Measurements from ENCODE around the gene MAP3K6.
A peak's percentile ranks its signal among the peaks of the same experiment; 100 is the strongest.

The MAP3K6 gene

DNA sequence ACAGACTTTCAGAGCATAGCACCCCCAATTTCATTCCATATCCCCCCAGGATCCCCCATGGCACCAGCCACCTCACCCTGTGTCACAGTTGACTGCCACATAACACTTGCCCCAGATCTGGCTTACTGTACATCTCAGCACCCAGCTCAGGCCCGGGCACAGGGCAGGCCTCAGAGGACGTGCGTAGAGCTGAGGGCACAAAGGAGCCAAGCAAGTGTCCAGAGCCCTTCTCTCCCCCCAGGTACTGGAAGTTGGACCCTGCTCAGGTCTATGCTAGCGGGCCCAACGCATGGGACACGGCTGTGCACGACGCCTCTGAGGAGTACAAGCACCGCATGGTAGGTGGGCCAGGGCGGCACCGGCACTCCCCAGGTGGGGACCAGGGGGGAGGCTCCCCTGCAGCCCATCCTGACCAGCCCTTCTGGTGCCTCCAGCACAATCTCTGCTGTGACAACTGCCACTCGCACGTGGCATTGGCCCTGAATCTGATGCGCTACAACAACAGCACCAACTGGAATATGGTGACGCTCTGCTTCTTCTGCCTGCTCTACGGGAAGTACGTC is 33.0 kb downstream of the MAP3K6 start:
- DNase-seq: no peak

DNA sequence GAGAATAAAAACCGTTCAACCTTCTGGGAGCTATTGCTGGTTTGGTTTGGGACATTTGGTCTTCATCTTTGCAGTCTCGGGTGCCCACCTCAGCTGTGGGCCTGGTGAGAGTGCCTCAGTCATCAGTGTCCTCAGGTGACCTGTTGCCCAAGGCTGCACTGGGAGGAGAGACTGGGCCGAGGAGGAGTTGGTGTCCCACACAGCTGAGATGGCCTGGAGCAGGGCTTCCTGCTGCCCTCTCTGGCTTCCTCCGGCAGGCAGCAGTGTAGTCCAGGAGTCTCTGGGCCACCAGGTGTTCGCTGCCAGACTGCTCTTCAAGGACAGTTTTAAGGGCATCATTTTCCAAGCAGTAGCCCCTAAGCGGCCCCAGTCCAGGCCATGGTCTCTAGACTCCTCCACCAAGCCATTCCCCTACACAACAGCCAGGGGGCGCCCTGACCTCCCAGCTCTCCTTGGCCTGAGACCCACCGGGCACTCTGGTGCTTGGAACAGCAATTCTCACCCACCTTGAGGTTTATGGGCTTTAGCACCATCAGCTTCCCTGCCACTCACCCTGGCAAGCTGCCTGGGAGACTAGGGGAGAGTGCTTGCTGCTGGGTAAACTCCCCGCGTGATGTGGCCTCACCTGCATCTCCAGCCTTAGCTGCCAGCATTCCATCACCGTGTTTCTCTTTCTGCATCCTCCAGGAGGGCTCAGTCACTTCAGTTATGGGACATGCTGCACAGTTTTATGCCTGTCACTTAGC is 34.1 kb downstream of the MAP3K6 start:
- DNase-seq: peak; percentile 69

DNA sequence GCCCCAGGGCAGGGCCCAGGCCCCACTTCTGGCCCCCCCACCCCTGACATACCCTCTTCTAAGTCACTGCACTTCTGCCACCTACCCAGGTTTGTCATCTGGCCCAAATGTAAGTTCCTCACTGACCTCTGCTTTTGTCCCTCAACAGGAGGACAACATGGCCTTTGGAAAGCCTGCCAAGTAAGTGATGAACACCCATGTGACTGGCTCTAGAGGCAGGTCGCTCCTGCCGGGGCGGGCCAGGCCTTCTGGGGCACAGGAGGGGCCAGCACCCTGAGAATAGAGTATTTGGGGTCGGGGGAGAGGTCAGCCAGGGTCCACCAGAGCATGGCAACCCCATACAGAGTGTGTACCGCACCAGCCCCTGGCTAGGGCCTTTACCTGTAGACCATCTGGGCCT is 34.8 kb downstream of the MAP3K6 start:
- DNase-seq: no peak

DNA sequence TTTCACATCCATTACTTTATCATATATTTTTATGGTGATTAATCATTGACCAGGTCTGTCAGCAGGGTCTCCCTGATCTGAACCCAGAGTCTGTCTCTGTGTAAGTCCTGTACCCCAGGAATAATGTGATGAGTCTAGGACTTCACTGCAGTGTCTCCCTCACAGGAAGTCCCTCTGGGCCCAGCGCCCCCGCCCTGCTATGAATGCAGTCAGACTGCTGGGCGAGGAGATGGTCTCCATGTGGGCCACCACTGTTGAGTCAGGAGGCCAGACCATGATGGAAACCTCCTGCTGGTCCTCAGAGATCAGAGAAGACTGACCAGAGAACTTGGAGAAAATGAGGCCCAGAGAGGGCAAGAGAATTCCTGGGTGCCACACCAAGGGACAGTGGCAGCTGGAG is 35.3 kb downstream of the MAP3K6 start:
- DNase-seq: no peak

DNA sequence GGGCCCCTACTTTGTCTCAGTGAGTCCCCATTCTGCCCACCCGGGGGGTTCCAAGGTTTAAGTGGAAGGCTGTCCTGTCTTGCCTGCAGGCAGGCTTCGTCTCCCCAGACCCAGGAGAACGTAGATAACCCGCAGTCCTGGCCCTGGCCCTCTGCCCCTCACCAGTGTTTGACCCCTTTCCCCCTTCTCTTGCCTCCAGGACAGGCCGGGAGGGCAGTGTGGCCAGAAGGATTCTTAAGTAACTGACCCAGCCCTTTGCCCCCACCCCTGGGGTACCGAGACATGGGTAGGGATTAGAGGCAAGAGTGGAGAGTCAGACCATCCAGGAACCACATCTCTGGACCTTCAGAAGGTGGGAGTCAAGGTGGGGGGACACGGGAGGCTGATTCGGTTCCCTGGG is 36.0 kb downstream of the MAP3K6 start:
- no peak for DNase-seq

DNA sequence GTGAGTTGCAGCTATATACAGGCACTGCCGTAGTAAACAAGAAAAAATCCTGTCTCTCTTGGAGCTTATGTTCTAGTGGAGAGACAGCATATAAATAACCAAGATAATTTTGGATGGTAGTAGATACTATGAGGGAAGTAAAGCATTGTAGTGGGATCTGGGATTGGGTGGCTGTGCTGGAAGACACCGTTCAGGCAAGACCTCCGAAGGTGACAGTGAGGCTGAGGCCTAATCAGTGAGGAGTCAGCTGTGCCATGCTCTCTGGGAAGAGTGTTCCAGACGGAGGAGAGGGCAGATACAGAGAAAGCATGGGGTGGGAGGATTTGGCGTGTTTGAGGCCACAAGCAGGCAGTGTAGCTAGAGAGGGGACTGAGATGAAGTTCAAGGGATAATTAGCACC is 38.8 kb downstream of the MAP3K6 start:
- DNase-seq: no peak

DNA sequence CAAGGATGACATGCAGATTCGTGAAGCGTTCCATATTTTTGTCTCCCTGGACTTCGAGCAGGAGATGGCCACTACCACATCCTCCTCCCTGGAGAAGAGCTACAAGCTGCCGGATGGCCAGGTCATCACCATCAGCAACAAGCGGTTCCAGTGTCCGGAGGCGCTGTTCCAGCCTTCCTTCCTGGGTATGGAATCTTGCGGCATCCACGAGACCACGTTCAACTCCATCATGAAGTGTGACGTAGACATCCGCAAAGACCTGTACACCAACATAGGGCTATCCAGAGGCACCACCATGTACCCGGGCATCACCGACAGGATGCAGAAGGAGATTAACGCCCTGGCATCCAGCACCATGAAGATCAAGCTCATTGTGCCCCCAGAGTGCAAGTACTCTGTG is 41.5 kb downstream of the MAP3K6 start:
- no peak for DNase-seq

DNA sequence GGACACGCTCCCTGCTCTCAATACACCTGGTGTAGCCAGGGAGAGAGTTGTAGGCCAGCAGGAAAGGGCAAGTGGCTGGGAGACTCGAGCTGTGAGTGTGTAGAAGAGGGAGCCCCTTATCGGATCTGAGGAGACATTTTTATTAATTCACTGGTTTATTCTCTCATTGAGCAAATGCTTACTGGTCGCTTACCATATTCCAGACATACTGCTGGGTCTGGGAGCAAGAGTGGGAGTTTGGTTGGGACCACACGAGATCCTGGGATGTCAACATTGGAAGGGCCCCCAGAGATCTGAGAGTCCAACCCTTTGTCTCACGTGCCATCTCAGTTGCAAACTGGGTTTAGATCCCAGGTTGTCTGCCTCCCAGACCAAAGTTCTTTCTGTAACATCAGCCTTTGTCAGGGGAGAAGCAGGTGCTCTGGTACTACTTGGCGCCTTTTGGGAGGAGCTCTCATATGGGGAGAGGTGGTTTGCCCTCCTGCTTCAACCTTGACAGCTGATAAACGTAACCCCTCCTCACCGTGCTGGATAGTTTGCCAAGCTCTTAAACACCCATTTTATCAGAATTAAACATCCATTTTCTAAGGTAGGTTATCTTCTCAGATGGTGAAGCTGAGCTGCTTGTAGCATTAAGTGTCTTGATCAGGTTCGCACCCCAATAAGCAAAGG is 44.1 kb downstream of the MAP3K6 start:
- no peak for DNase-seq

DNA sequence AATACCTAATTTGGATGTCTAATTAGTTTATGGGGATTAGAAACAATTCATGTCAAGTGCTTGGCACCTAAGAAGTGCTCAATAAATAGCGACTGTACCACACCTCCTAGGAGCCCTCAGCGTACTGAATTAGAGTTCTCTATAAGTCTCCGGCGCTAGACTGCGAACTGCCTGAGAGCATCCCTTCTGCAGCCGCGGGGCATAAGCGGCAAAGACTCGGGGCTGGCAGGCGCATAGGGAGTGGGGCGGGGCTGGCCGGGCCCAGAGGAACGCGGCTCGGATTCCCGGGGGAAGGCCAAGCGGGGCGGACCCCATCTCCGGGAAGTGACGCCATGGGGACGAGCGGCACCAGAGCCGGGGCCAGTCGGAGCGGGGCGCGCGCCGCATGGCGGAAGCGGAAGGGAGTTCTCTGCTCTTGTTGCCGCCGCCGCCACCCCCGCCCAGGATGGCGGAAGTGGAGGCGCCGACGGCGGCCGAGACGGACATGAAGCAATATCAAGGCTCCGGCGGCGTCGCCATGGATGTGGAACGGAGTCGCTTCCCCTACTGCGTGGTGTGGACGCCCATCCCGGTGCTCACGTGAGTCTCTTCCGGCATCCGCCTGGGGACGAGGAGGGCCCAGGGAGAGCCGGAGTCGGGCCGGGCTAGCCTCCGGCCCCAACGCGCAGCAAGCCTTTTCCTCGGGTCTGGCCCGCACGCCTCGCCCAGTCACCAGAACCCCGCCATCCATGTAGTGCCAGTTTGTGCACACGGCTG is 44.8 kb downstream of the MAP3K6 start, which contains the start of gene TMEM222:
Gene TMEM222 (plus strand): TSS at position 351 of the 756 bp plus-strand sequence. CDS start 35 bp downstream, at position 386.
- peak; percentile 80 for DNase-seq

DNA sequence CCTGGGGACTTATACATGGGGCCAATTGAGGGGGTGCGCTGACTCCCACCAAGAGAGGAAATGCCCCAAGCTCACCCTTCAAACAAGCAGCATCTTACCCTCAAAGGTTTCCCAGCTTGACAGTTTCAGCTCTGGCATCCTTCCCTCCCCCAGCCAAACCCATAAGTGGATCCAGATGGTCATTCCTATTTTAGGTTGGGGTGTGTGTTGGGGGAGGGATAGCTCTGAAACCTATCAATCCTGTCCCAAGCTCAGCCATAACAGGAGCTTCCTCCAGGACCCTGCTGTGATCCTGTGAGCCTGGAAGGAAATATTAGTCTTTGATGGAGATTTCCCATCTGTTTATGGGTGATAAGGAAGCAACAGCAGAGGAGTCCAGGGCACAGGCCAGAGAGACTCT is 48.2 kb downstream of the MAP3K6 start:
- no peak for DNase-seq

DNA sequence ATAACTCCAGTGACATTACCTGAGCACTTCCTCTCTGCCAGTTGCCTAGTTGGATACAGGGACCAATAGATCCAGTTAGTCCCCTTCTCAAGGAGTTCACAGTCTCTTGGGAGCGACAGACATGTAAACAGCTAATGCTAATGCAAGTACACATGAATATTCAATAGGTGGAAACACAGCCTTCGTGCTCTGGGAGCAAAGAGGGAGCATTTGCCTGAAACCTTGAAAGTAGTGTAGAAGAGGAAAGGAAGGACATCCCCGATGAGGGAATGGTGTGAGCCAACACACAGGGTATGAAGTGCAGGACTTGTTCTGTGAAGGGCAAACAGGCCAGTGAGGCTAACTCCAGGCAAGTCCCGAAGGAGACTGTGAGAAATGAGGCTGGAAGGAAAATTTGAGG is 48.6 kb downstream of the MAP3K6 start:
- DNase-seq: no peak

DNA sequence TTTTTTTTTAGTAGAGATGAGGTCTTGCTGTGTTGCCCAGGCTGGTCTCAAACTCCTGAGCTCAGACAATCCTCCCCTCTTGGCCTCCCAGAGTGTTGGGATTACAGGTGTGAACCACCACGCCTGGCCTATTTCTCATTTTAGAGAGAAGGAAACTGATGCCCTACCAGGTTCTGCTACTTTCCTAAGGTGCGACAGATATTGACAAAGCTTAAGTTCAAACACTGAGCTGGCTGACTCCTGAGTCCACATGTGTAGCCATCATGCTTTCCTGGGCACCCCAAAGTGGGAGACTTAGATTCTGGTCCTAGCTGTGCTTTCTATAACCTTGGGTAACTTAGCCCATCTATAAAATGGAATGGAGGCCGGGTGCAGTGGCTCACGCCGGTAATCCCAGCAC is 49.9 kb downstream of the MAP3K6 start:
- DNase-seq: no peak

DNA sequence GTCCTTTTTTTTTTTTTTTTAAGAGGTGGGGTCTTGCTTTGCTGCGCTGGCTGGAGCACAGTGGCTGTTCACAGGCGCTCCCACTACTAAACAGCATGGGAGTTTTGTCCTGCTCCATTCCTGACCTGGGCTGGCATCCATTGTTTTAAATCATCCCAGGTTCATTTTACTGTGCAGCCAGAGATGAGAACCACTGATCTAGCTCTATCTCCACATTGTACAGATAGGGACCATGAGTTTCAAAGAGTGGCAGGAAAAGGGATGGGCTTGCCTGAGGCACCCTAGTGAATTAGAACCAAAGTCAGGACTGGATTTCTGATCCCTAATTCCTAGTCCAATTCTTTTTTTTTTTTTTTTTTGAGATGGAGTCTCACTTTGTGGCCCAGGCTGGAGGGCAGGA is 52.0 kb downstream of the MAP3K6 start:
- DNase-seq: no peak

DNA sequence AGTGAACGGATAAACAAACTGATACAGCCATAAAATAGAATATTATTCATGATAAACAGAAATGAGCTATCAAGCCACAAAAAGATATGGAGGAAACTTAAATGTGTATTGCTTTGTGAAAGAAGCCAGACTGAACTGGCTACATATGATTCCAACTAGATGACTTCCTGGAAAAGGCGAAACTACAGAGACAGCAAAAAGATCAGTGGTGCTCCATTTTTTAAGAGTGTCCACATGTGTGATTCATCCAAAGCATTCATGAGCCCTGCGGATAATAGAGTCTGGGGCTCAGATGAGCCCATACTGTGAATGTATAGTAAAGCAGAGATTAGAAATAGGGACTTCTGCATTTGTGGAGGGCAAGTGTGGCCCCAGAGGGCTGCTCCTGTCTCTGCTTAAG is 52.6 kb downstream of the MAP3K6 start:
- no peak for DNase-seq

DNA sequence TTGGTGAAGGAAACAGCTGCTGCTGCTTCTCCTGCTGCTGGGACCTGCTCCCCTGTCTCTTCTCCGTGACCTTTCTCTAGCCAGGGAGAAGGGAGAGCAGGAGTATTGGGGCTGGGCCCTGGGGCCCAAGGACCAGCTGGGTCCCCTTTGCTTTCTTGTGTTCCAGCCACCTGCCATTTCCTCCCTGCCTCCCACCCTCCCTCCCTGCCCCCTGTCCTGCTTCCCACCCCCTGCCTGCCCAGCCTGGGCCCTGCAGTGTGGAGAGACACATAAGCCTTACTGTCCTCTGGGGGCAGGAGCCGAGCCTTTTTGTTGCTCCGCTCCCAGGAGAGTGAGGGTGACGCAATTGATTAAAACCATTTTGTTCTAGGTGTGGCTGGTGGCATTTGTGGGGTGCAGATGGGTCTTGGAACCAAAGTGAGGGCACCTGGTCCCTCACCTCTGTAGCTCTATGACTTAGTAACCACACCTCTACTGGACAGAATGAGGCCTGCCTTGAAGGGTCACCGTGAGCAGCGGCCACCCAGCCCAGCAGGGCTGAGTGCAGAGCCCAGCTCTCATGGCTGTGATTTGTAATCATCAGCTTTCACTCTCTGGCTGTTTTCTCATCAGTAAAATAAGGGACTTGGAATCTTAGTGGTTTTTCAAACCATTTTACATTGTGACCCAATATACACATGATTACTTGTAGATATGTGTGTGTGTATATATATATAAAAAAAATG is 58.7 kb downstream of the MAP3K6 start:
- no peak for DNase-seq

DNA sequence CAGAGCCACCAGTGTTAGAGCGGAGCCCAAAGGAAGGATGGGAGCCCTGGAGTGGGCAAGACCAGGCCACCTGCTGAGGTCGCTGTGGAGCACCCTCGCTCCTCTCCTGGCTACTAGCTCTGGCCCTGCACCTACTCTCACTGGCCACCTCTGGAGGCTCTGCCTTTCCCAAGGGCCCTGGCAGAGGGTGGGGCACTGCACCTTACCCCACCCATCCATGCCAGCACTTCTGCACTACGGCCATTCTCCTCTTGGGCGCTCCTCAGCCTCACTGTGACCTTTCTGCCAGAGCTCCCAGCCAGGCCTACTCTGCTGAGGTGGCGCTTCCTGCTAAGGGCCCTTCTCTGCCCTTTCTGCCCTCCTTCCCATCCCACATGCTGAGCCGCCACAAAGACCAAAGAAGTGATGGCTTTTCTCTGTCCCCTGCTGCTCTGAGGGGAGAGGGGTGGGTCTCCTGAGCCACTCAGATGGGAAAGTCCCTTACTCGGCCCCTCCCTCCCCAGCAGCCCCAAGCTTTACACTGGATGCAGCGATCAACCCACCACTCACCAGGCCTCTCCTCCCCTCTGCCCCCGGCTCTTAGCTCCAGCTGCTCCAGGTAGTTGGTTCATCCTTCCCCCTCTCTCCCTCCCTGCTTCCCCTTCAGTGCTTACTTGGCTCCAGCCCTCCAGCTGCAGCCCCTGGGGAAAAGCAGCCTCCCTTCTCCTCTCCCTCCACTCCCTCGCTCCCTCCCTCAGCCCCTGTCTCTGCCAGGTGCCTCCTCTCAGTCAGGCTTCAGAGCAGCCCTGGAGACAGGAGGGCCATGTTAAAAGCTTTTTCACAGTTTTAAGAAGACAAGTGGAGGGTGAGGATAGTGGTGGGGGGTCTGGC is 59.6 kb downstream of the MAP3K6 start:
- peak; percentile 50 for DNase-seq

DNA sequence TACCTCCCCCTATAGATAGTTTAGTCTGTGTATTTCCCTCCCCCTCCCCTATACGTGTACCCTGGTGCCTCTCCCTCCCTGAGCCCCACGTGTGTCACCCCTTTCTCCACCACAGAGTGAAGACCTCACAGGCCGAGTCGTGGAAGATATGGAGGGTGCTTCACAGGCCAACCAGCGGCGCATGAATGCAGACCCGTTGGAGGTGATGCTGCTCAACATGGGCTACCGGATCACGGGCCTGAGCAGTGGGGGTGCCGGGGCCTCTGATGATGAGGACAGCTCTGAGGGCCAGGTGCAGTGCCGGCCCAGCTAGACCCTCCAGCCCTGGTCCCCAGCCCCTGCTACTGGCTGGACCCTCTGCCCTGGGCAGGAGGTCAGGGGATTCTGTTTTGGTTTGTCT is 60.7 kb downstream of the MAP3K6 start:
- DNase-seq: no peak
